HG03280 (cell line): ENCODE measurements around the gene EGFL7.

Experiments
- ATAC-seq: cut with Tn5 transposase; IDR thresholded peaks from one replicate; pipeline ENCODE4 v1.9.1; 2021; ENCODE audit warnings: mild to moderate bottlenecking, moderate library complexity; ENCODE audit not compliant: unreplicated experiment

Gene EGFL7

DNA sequence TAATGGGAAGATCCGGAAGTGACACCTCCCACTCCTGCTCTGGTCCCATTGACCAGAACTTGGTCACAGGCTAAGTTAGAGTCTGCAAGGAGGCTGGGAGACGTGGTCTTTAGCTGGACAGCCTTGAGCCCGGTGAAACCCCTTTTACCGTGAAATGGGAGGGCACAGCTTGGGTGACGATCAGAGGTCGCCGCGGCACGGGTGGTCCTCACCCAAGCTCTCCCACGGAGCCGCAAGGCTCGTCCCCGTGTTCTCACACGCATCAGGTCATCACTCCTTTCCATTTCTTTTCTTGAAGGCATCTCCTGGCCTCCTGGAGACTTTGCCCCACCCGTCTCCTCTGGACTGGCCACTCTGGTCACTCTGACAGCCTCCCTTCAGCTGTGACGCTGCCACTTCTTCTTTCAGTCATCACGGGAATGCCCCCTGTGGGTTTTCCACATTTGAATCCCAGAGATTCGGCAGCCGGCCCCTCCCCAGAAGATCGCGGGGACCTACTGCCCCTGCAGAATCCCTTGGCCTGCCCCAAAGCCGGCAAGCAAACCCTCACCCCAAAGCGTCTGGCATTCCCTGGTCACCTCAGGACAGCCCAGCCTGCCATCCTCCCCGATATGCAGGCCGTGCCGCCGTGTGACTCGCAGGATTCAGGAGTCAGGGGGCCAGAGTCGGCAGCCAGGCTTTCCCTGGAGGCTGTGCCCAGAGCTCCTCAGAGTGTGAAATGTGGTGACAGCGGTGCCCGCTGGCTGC lies 18.9 kb upstream of the EGFL7 start:
- no peak for ATAC-seq

DNA sequence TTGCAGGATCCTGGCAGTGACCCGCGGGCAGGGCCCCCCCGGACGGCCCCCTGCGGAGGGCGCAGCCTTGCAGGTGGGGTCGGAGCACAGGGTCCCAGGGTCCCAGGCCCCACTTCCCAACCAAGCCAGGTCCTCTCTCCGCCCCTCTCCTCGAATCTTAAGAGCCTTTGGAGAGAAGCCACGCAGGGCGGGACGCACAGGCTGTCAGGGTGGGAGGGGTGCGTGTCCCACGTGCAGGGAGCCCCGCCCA lies 18.4 kb upstream of the EGFL7 start:
- no peak for ATAC-seq

DNA sequence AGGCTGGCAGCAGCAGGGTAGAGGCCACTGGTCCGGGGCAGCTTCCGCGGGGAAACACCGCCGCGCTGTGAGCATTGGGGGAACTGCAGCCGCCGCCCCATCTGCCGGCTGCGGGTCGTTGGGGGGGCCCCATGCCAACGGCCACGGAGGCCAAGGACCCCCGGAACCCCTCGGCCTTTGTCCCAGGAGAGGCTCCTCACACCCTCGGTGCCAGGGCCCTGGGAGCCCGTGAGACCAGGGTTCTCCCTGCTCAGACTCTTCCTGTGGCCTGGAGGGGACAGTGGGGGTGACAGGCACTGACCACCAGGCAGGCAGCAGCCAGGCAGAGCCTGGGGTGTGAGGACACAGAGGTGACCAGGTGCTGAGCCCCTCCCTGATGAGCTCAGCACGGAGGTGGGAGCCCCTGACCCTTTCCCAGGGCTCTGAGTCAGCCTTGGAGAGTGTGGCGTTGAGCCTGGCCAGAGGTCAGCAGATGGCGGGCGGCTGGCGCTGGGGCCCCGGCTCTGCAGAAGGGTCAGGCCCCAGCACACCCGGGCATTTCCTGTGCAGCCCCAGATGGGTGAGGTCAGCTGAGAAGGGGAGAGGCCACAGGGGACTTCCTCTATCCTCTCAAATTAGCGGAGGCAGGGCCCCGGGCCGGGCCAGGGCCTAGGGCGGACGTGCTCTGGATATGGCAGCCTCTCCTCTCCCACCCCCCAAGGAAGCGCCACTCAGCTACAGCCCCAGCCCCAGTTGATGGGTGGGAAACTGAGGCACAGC lies 17.9 kb upstream of the EGFL7 start:
- ATAC-seq: no peak

DNA sequence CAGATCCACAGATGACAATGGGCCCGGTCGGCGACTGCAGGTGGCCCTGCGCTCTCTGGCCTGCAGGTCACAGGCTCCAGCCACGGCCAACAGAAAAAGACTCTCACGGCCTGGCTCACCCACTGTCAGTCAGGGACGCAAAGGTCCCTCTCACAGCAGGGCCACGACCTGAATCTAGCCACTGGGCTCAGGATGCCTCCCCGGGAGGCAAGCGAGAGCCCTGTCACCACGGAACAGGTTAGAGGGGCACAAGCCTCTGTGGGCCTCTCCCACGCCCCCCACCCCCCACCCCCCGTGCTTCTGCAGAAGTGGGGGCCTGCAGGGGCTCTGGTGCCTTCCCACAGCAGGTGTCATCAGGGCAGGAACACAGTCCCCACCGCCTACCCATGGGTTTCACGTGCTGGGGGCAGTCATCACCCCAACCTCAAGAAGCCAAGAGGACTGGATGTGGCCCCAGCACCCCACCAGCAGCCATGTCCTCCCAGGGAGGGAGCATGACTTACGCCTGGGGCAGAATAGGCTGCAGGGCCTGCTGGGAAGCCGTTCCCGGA lies 17.3 kb upstream of the EGFL7 start:
- no peak for ATAC-seq

DNA sequence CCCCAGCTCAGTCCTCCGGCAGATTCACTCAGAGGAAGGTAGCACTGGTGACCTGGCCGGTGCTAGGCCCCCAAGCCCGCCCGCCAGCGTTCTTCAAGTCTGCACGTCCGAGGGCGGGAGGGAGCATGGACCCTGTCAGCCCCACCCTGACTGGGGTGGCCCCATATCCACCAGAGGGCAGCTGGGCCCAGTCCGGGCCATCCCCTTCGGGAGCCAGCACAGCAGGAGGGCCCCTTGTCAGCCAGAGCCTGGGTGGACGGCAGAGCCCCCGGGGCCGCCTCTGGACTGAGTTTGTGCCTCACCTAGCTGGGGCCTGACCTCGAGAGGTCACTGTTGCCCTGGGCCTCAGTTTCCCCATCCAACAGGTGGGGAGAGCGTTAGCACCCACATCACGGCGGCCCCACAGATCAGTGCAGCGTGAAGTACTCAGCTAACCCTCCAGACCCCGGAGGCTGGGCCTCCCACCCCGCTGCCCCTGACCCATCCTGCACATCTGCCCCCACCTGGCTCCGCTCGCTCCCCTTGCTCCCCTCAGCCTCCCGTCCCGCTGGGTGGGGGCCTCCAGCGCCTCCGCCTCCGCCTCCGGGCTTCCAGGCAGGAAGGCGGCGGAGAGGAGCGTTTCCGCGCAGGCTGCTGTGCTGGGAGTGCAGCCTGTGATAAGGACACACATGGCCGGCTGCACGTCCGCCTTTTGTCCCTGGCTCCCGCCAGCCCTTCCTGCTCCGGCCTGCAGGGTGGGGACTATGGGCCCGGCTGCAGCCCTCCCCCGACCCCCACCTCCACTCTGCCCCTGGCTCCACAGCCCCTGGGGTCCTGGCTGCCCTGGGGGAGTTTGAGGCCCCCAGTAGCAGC lies 16.6 kb upstream of the EGFL7 start:
- no peak for ATAC-seq

DNA sequence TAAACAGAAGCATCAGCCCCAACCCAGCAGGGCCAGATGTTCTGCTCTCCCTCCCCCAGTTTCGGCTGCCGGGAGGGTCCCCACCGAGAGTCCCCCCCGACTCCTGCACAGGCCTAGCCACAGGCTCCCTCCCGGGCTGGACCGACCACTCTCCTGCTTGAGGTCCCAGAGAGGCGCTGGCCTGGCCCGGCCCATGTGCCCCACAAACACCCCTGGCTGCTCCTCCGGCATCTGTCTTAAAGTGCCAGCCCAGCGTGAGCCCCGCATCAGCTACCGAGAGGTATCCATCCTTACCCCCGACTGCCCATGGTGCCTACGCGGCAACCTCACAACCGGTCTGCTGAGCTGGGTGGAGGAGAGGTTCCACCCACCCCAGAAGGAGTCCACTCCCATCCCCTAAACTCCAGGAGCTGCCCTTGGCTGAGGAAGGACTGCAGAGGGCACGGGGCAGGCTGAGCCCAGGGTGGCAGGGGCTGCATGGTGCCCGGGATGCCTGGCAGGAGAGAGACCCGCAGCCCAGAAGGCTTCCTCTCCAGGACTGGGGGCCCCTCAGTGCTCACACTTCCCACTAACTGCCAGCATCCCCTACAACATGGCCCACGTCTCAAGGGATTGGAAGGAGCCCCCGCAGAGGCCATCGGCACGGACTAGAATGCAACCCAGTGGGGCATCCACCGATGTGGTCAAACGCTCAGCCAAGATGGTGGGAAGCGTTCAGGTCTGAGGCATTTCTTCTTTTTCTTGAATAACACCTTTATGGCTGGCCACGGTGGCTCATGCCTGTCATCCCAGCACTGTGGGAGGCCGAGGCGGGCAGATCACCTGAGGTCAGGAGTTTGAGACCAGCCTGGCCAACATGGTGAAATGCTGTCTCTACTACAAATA lies 15.6 kb upstream of the EGFL7 start:
- ATAC-seq: no peak

DNA sequence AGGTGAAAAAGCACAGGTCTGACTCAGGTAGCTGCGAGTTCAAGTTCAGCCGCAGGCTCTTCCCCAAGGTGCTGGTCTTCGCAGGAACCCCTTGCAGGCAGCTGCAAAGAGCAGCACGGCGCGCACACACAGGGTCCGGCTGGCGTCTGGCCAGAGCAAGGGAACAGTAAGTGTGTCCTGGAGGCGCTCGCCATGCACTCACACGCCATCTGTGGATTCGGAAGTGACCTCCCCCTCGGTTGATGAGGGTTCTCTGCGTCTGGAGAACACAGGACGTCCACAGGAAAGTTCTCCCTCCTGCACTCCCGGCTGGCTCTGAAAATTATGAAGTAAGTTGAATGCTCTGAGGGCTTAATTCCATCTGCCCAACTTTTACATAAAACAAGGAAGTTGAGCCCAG lies 14.0 kb upstream of the EGFL7 start:
- no peak for ATAC-seq

DNA sequence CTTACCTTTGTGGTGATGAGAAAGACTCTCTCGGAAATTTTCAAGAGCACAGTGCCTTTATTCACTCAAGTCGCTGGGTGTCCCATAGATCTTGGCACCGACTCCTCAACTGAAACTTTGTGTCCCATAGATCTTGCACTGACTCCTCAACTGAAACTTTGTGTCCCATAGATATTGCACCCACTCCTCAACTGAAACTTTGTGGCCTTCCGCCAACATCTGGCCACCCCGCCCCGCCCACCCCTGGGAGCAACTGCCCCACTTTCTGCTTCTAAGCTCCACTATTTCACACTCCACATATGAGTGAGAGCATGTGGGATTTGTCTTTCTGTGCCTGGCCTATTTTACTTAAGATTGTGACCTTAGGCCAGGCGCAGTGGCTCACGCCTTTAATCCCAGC lies 12.7 kb upstream of the EGFL7 start:
- ATAC-seq: no peak

DNA sequence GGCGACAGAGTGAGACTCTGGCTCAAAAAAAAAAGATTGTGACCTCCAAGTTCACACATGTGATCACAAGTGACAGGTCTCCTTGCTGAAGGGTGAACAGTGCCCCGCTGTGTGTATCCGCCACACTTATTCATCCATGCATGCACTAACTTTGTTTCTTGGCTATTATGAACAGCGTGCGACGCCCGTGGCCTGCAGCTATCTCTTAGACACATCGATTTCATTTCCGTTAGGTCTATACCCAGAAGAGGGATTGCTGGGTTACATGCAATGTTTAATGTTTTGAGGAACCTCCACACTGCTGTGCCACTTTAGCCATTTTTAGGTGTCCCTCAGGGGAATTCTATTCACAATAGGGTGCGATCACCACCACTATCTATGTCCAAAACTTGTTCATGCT lies 12.1 kb upstream of the EGFL7 start:
- ATAC-seq: no peak

DNA sequence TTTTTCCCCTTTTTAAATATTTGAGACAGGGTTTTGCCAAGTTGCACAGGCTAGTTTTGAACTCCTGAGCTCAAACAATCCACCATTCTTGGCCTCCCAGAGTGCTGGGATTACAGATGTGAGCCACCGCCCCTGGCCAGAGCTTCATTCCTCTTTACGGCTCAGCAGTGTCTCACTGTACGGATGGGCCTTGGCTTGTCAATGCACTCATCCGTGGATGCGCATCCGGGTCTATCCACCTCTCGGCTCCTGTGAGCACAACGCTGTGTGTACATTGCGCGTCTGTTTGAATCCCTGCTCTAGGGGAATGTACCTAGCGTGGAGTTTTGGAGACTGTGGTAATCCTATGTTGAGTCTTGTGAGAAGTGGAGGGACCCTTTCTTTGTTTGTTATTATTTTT lies 10.9 kb upstream of the EGFL7 start:
- no peak for ATAC-seq

DNA sequence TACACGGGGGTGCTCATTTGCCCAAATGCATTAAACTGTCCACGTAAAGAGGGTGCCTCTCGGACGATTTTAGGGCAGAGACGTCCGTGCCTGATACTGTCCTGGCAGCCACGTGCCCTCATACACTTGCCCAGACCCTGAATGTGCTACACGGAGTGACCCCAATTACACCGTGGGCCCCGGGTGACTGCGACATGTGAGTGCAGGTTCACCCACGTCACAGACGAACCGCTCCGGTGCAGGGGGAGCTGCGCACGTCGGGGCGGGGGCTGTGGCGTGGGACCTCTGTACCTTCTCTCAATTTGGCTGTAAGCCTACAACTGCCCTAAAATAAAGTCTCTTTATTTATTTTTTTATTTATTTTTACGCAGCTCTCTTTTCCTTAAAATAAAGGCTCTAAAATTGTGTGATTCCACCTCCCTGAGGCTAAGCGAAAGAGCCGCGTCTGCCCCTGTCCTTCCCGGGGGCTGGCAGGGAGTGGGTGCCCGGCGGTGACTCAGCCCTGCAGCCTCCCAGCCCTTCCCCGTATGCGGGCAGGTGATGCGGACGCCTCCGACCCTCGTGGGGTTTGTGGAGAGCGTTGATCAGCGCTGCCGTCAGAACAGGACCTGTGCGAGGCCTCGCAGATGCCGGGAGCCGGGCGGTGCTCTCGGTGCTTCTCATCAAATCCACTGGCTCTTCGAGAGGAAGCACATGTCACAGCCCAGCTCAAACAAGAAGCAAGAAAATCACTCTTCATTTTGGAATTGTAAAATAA lies 9.2 kb upstream of the EGFL7 start:
- ATAC-seq: no peak

DNA sequence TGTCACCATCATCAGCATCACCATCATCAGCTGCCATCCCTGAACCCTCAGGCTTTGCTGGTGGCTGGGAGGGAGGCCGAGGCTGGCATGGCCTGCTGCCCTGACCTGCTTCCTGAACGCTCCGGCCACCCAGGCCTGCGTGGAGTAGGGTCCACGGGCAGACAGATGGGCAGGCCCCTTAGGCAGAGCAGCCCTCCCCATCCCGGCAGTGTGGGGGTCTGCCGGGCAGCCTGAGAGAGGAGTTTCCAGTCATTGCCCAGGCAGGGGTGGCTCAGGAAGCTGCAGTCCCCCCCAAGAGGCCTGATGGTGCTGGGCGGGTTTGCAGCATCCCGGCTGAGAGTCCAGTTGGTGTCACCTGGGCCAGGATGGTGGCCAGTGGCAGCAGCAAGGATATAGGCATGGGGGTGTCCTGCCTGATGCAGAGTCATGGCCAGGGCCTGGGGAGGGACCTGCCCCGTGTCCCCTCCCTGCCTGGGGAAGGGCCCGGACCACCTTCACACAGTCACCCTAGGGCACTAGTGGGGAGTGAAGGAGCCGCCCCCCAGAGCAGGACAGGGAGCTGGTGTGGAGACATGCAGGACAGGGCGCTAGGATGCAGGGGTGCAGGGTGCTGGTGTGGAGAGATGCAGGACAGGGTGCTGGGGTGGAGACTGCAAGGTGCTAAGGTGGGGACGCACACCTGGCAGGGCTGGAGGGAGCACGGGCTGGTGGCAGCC lies 7.7 kb upstream of the EGFL7 start:
- no peak for ATAC-seq

DNA sequence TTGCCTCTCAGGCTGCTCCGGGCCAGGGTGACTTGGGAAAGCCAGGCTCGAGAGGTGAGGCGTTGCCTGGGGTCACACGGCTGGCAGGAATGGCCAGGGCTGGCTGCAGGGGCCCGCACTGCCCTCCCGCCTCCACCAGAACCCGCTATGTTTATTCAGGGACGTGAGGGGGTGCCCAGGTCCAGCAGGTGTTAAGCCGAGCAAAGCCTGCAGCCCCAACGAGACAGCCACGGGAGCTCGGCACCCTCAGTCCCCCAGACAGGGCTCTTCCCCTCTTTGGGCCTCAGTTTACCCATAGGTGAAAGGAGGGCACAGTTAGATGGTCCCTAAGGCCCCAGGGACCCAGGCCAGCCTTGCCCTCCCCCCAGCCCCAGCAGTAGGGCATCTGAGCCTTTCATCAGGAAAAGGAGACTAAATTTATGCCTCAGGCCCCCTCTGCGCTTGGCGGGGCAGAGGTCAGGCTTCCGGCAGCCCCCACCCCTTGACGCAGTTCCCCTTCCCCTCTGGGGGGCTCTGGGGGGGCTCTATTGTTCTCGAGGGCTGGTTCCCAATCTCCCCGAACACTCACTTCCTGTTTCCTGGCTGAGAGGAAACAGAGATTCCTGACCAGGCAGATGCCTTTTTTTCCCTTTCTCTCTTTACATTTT lies 7.1 kb upstream of the EGFL7 start:
- no peak for ATAC-seq

DNA sequence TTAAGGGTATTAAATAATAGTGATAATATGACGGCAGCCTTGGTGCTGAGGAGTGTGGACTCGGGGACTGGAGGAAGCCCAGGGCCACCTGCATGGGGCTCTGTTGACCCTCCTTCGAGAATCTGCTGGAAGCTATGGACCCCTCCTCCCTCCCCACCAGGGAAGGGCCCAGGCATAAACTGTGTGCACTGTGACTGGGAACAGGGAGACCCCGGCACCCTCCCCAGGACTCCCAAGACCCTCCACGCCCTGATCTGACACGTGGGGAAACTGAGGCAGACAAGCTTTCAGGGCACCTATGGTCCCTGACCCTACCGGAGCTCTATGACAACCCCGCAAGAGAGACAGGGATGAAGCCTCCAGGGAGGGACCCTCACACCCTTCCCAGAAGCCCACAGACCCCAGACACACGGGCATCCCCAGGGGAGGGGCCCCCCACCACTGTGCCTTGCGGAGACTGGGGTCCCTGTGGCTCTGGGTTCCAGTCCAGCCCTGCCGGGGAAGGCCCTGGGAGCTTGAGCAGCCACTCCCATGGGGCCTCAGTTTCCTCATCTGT lies 6.5 kb upstream of the EGFL7 start:
- no peak for ATAC-seq

DNA sequence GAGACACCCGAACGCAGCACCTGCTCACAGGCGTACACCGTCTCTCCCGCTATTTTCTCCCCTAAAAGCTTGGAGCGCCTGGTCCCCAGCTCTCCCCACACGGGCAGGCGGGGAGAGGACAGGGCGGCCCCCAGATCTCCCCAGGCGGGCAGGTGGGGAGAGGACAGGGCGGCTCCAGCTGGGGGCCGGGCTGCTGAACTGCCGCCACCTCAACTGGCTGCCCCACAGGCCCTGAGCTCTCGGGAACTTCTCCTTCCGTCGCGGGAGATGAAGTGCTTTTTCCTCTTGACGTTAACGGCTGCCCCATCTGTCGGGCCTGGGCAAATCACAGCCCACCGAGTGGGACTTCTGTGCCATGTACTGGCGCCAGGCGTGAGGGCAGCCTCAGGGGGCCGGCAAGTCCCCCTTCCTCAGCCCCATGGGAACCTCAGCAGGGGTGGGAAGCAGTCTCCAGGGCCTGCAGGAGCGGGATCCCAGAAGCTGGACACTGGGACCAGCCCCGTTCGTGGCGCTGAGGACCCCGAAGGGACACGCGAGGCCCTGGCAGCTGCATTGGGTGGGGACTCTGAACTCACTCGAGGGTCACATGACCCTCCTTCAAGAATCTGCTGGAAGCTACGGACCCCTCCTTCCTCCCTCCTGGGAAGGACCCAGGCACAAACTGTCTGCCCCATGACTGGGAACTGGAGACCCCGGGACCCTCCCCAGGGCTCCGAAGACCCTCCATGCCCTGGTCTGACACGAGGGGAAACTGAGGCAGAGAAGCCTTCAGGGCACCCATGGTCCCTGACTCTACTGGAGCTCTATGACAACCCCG lies 5.7 kb upstream of the EGFL7 start:
- ATAC-seq: no peak

DNA sequence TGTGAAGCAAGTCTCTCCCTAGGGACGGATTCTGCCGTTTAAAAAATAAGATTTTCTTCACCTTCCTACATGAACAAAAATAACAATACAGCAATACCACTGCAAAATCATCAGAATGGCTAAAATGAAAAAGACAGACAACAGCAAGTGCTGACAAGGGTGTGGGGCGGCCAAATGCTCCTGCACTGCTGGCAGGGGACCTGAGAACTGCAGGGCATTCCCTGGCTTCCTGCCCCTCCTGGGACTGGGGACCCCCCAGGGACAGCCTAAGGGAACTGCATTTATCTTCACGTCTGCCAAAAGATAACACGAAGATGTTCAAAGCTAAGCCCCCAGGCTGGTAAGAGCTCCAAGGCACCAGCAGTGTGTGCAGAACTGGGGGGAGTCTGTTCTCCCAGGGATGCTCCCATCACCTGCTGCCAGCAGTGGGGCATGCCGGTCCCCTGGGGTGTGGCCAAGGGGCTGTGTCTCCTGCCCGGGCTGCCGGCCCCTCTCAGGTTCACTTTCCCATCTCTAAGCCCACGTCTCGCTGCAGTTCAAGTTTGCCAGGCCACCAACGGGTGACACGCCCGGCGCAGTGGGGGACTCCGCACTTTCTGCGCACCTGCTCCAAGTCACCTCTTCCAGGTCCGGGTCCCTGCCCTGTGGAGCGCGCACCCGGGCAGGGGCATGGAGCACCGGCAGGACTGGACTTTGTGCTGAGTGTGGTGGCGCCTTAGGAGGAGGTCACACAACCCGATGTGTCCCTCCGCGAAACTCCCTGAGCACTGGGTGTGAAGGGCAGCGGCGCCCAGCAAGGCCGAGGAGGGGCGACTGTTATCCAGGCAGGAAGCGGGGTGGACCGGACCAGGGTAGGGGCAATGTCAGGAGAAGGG lies 4.5 kb upstream of the EGFL7 start:
- ATAC-seq: no peak
